GM13977 (cell line): ENCODE measurements around the gene FHIP1A.

ENCODE experiments used
- DNase-seq: peaks from one replicate; pipeline ENCODE4 v3.0.0; 2012; ENCODE audit warnings: low spot score
- in situ Hi-C: fragments of 300-500 bp; cut with MboI; formaldehyde crosslinking; loops from one replicate; pipeline ENCODE4 v1.12.0; 2022; ENCODE audit warnings: low sequenced_read_pairs, low pct_unique_long_range_greater_than_20kb, mixed read lengths, inconsistent platforms; ENCODE audit not compliant: unreplicated experiment
- TF ChIP-seq, protein P1 (sequence below): IDR thresholded peaks from 2 replicates; pipeline ENCODE4 v1.5.1; 2012; ENCODE audit warnings: mild to moderate bottlenecking, control low read depth; ENCODE audit not compliant: insufficient read depth; ENCODE audit errors: extremely low read depth, missing control alignments

Gene FHIP1A

GRCh38 chr4:151408630-151409469 lies at the start of gene FHIP1A:
TSS of gene FHIP1A (plus strand) at chr4:151409176. CDS start at chr4:151566260, 157,084 bp downstream.
- TF ChIP-seq, protein P1, sequence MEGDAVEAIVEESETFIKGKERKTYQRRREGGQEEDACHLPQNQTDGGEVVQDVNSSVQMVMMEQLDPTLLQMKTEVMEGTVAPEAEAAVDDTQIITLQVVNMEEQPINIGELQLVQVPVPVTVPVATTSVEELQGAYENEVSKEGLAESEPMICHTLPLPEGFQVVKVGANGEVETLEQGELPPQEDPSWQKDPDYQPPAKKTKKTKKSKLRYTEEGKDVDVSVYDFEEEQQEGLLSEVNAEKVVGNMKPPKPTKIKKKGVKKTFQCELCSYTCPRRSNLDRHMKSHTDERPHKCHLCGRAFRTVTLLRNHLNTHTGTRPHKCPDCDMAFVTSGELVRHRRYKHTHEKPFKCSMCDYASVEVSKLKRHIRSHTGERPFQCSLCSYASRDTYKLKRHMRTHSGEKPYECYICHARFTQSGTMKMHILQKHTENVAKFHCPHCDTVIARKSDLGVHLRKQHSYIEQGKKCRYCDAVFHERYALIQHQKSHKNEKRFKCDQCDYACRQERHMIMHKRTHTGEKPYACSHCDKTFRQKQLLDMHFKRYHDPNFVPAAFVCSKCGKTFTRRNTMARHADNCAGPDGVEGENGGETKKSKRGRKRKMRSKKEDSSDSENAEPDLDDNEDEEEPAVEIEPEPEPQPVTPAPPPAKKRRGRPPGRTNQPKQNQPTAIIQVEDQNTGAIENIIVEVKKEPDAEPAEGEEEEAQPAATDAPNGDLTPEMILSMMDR = no peak
- in situ Hi-C loops = no loop called here
- DNase-seq = peak; percentile 89

DNA sequence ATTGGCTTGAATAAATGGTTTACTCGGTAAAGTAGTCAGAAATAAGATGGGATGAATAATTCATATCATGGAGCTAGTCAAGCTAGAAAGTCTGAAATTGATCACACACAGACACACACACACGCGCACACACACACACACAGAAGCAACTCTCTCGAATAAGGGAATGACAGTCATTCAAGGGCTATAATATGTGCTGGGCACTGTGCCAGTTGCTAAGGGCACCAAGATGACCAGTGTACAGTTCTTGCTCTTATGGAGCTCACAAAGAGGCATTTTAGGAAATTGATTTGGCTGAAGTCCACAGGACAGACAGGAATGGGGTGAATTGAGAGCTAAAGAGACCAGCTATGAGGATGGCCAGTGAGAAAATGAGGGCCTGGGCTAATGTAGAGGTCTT lies 49.4 kb upstream of the FHIP1A start:
- in situ Hi-C loops = loop anchor here (25.0 kb wide), 1 partner anchor 253 kb away; no protein-coding TSS in a partner anchor
- TF ChIP-seq, protein P1 = no peak
- DNase-seq = no peak

- TF ChIP-seq, protein P1 = no peak
- no peak for DNase-seq
- in situ Hi-C loops = loop anchor here (25.0 kb wide), 1 partner anchor 251 kb away; no protein-coding TSS in a partner anchor
These were observed 47.9 kb upstream of the FHIP1A start for GRCh38 chr4:151361126-151361525.

DNA sequence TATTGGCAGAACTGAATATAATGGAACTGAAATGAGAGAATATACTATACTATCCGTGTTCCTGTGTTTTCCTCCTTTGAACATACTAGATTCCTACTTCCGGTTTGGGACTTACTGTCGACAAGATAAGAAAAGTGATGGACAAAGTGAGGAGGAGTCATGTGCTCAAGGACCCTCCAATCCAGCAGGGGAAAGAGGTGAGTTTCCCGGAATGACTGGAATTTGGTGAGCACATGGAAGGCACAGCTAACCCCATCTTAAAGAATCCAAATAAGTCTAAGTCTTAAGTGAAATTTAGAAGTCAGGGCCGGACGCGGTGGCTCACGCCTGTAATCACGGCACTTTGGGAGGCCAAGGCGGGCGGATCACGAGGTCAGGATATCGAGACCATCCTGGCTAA lies 47.0 kb upstream of the FHIP1A start:
- DNase-seq = no peak
- TF ChIP-seq, protein P1 = no peak
- in situ Hi-C loops = loop anchor here (25.0 kb wide), 1 partner anchor 250 kb away; no protein-coding TSS in a partner anchor

DNA sequence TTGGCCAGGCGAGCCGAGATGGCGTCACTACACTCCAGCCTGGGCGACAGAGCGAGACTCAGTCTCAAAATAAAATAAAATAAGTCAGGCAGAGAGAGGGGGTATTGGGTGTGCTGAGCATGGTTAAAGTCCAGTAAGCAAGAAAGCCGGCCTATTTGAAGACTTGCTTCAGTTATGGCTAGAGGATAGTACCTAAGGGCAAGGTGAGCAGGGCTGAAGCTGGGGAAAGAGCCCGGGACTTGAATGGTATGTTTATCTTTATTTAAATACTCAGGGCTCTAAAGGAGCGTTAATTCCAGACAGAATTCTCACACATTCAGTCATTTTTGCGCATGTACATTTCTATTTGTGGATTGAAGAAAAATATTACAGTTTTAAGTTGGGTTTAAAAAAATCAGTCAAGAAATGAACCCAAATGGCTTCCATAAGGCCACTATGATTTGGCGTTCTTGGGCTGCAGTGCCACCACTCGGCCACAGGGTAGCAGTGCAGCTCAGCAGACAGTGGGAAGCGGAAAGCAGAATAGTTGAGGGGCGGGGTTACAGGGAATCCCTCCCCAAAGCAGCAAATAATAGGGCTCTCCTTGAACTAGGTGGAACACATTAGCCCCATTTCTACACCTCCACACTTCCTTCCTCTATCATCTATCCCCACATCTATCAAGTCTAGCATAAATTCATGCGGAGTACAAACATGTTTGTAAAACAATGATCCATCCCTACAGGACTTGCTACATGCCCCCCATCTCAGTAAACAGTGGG lies 46.4 kb upstream of the FHIP1A start:
- DNase-seq = peak; percentile 80
- TF ChIP-seq, protein P1 = peak; percentile 98
- in situ Hi-C loops = loop anchor here (25.0 kb wide), 1 partner anchor 250 kb away; no protein-coding TSS in a partner anchor

DNA sequence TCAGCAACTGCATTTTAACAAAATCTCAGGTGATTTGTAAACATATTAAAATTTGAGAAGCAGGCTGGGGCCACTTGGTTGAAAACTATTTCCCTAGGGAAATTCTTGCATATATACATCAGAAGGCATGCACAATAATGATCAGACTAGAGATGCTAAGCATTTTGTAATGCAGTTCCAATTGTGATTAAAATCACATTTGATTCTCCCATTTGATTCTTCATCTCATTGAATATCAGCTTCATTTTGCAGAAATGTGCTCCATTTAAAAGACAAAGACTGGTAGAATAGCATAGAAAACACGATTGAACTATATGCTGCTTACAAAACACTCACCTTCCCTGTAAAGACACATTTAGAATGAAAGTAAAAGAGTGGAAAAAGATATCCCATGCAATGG lies 32.4 kb upstream of the FHIP1A start:
- TF ChIP-seq, protein P1 = no peak
- in situ Hi-C loops = no loop called here
- DNase-seq = no peak
